GM19438 (cell line): Measurements from ENCODE around the gene HBP1.
A peak's percentile ranks its signal among the peaks of the same experiment; 100 is the strongest.
"Not testable (repeated sequence)": the region's sequence is repeated elsewhere in the genome, so short reads cannot be mapped to it uniquely, and the experiment has no call there.

Experiments used
- ATAC-seq: cut with Tn5 transposase; IDR thresholded peaks from one replicate; pipeline ENCODE4 v1.9.1; 2021; ENCODE audit warnings: low read depth; ENCODE audit not compliant: unreplicated experiment

HBP1 gene, protein sequence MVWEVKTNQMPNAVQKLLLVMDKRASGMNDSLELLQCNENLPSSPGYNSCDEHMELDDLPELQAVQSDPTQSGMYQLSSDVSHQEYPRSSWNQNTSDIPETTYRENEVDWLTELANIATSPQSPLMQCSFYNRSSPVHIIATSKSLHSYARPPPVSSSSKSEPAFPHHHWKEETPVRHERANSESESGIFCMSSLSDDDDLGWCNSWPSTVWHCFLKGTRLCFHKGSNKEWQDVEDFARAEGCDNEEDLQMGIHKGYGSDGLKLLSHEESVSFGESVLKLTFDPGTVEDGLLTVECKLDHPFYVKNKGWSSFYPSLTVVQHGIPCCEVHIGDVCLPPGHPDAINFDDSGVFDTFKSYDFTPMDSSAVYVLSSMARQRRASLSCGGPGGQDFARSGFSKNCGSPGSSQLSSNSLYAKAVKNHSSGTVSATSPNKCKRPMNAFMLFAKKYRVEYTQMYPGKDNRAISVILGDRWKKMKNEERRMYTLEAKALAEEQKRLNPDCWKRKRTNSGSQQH

DNA sequence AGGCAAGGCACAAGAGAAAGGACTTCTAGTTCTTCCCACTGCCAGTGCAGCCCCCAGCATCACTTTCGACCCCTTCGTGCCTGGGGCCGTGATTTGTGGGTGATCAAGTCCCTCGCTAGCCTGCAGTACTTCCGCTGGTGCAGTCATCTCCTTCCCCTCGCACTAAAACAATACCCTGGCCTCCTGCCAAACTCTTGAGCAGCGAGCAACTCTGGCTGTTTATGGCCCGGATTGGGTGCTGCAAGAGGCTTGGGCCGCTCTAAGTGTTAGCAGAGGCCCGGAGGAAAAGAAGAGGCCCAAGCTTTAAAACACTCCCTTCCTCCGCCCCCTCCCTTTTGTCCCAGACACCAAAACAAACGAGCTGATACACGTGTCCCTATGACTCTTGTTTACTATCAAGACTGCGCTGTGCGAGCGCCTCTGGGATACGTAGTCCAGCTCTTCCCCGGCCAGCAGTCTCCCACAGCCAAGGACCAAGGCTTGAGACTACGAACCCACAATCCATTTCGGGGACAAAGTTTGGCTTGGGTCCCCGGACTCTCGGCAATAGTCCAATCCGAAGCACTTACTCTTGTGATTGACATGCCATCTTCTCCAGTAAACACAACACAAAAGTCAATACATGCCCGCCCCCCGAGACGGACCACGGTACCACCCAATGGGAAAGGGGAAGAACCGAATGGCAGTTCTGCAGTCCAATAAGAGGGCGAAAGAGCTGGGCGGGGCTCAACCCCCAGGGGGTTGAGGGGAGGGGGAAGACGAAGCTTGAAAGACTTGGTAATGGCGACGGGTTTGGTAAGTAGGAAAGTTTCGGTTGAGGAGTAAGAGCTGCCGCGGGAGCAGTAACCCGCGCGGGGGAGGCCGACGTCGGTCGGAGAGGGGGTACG, at the start of gene HBP1:
Gene HBP1 (plus strand): TSS at position 771 of the 887 bp plus-strand sequence. CDS start 10,891 bp downstream, outside the sequence.
- ATAC-seq: peak; percentile 87

- no peak for ATAC-seq
These were observed 49.3 kb upstream of the HBP1 start for GRCh38 chr7:107119376-107120105.

DNA sequence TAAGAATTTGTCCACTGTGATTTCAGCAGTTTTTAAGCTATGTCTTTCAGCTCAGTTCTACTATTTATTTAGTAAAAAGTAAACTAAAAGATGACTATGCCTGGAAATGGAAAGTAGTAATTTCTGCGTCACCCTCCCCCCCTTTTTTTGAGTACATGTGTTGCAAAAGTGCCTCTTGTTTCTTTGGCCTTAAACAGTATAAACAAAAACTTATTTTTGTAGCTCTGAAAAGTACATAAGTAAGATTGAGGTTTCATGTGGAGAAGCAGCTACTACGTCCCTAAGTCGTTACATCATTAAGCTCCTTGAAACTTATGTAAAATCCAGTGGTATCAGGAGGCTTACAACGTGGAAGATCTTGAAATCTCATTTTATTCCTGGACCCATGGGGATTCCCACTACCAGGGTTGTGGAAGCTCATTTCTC, 46.3 kb upstream of the HBP1 start:
- no peak for ATAC-seq

DNA sequence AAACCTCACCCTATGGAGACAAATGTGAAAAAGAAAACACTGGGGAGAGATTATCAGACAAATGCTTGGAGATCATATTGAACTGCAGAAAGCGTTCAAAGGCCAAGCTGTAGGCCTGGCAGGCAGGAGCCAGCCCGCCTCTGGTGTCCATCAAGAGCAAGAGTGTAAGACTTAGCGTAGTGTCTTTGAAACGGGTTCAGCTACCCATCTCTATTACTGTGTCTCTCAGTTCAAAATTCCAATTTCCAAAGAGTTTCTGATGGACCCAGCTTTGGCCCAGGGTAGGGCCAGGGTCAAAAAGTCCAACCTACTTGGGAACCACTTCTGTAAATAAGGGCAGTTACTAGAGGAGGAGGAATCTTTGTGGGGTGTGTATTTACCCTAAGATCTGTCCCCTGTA, 45.4 kb upstream of the HBP1 start:
- ATAC-seq: no peak

DNA sequence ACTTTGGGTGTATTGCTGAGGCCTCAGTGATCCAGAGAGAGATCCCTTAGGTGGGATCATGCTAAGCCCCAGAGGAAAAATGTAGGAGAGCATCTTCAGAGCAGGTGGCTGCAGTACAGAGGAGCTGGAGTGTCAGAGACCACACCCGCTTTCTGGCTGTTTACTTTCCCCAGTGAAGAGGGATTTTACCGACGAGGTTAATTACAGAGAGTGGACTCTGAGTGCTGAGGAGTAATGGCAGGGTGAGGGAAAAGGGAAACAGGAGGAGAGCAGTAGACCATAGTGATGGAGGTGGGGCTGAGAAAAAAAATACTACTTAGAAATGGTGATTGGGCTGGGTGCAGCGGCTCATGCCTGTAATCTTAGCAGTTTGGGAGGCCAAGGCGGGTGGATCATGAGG, 43.3 kb upstream of the HBP1 start:
- no peak for ATAC-seq

DNA sequence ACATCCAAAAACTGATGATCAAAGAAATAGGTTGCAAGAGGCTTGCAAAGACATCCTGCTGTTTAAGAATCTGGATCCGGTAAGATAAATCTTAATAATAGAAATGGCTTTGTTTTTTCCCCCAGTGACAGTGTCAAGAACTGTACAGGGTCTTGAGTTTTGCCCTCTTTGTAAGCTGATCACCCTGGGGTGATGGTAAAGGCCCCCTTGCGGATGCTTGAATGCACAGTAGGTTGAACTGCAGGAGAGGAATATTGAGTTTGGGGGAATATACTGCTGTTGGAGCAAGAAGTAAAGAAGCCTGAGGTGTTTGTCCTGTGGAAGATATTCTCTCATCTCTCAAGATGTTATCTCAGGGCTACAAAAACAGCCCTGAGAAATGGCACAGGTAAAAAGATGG, 40.6 kb upstream of the HBP1 start:
- no peak for ATAC-seq

DNA sequence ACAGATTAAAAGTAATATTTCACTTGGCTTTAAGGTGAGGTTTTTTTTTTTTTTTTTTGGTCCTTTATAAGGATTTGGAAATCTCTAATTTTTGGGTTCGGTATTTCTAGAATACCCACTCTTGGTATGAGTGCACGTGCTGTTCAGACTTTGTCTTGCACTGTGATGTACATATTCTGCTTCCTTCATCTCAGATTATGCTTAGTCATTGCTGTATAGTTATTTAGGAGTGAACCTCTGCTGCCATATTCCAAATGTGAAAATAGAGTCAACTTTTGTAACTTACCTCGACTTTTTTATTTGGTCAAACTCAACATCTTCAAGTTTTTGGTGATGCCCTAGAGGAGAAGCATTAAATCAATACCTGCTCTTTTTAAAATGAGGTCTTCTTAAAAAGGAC, 40.1 kb upstream of the HBP1 start:
- no peak for ATAC-seq

DNA sequence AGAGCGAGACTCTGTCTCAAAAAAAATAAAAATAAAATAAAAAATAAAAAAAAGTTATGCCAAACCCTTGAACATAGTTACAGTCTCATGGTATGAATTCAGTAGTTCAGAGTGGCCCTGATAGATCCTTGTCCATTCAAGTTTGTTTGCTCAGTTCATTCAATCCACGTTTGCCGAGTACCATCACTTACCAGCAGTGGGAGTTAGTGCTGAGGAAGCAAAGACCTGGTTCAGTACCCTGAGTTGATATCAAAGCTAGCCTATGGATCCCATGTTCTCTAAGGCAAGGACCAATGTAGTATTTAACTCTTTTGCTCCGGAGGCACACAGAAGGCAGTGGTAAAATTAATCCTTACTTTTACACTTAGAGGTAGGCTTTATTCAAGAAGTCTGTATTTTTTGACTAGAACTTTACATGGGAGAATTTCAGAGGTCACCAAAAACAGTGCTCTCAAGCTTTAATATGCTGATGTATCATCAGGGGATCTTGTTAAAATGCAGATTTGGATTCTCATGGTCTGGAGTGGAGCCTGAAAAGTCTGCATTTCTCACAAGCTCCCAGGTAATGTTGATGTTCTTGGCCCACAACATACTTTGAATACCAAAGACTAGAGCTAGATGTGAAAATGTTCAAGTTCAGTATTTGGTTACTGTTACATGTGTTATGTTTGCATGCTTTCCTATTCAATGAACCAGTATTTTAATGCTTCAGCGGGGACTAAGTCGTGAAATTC, 38.1 kb upstream of the HBP1 start:
- no peak for ATAC-seq

GRCh38 chr7:107133396-107133795, 35.4 kb upstream of the HBP1 start:
- no peak for ATAC-seq

DNA sequence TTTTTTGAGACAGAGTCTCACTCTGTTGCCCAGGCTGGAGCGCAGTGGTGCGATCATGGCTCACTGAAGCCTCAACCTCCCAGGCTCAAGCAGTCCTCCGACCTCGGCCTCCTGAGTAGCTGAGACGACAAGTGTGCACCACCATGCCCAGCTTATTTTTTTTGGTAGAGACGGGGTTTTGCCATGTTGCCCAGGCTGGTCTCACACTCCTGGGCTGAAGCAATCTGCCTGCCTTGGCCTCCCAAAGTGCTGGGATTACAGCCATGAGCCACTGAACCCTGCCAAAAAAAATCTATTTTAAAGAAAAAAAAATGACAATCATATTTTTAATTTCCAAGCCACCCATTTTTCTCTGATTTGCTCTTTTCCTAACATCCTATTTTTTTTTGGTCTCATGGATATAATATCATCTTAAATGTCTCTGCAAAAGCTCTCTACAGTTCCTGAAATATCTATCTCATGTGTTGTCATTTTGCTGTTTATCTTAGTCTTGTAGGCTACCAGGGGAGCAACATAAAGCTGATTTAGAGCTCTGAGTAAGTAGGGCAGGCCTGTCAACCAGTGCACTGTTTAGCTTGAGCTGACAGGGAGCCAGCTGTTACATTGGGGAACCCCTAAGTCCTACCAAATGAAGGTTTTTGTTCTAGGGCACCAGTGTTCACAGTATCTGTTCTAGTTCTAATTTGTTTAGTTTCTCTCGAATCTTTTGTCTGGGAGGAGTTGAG, 29.9 kb upstream of the HBP1 start:
- no peak for ATAC-seq

- ATAC-seq: not testable (repeated sequence)
These were observed 24.9 kb upstream of the HBP1 start for GRCh38 chr7:107143875-107144274.

GRCh38 chr7:107145067-107145838, 23.6 kb upstream of the HBP1 start:
- ATAC-seq: no peak

DNA sequence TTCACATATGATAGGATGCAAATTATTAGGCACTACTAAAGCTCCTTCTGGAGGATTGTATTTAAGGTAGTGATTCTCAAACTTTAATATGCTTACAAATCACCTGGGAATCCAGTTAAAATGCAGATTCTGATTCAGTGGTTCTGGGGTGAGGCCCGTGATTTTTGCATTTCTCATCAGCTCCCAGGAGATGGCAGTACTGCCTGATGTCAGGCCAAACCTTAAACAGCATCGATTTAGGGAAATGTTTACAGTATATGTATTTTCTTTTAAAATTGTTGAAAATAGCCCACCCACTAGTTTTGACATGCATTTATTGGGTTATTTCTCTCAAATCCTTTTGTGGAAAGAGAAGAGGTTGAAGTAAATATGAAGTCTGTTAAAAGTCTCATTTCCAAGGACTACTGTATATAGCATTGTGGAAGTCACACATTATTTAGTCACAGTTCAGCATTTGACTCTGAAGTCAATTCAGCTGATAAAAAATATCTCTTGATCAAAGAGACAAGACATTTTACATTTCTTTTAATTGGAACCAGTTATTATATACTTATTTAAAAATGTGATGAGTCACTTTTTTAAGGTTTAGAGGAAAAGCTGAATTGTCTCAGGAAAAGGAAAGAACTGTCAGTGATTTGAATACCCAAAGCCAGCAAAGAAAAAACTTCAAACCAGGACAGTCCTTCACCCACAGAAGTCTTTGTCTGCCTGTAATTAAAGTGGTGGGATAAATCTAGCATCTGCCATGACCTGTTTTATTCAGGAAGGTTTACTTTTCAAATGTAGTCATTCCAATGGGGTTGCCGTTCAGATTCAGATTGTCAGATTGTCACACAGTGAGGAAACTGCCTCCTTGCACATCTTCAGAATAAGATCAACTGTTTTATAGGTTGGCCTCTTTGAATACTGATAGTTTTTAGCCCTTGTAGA, 21.1 kb upstream of the HBP1 start:
- no peak for ATAC-seq

DNA sequence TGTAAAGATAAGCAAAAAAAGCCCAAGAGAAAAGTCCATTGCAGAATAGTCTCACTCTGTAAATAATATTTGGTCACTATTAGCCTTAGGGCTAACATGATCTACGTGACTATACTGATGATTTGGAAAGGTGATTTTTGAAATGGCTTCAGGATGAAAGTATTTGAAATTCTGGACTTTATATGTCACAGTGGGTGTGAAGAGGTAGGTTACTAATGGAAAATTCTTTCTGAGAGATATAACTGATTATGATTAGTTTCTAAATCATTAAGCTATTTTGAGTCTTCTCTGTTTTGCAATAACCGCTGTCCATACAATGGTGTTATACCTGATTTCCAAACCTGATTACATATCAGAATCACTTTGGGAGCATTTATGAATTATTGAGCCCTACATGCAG, 20.1 kb upstream of the HBP1 start:
- ATAC-seq: no peak

- ATAC-seq: no peak
These were observed 18.9 kb upstream of the HBP1 start for GRCh38 chr7:107149863-107150262.

DNA sequence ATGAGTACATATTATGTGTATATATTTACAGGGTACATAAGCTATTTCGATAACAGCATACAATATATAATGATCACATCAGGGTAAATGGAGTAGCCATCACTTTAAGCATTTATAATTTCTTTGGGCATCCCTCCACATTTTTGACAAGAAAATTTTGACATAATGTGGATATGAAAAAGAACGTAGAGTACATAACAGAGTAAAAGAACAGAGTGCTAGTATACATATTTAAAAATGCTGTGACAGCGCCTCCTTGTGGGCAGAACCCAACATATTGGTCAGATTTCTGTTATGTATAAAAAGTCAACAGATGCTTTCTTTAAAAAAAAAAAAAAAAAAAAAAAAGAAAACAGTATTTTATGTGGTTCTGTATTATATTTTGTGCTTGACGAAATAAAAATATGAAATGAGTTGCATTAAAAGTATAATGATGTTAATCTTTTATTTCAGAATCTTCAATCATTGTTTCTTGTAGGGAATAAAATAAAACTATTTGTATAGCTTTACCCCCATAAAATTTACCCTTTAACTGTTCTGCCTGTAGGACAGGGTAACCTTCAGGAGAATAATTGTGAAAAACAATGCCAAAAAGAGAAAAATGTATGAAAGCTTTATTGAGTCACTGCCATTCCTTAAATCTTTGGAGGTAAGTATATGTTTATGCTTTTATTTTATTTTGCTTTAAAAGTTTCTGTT, 18.3 kb upstream of the HBP1 start:
- no peak for ATAC-seq

DNA sequence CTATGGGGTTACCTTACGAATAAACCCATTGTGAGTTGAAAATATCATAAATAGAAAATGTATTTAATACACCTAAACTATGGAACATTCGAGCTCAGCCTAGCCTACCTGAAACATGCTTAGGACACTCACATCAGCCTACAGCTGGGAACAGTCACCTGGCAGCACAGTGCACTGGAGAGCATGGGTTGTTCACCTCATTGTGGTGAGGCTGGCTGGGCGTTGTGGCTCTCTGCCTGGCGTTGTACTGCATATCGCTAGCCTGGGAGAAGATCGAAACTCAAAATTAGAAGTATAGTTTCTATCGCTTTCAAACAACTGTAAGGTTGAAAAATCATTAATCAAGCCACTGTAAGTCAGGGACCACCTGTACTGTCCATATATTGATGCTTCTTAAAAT, 17.3 kb upstream of the HBP1 start:
- ATAC-seq: no peak
